GM12878 (cell line): ENCODE measurements around the gene PELI2. TPM values are rescaled to one million over a fixed set of nuclear protein-coding genes. Genes with fewer than 3 reads are reported as not detected.

Source experiments
- CUX1 ChIP-seq: IDR thresholded peaks from 2 replicates; pipeline ENCODE4 v1.6.1; 2012; ENCODE audit warnings: improper control_type of control experiment, low read depth, low read length; ENCODE audit not compliant: insufficient replicate concordance
- HDAC2 ChIP-seq: fragments of 200-600 bp; sonication (generic); IDR thresholded peaks from 2 replicates; pipeline ENCODE4 v1.6.1; 2017
- NFIC ChIP-seq: IDR thresholded peaks from 2 replicates; pipeline ENCODE4 v1.6.1; 2012; ENCODE audit warnings: low read depth, mild to moderate bottlenecking, inconsistent platforms, low read length, moderate library complexity
- NFYB ChIP-seq: IDR thresholded peaks from 2 replicates; pipeline ENCODE4 v1.6.1; 2011; ENCODE audit warnings: low read depth, mild to moderate bottlenecking, low read length, improper control_type of control experiment, moderate library complexity; ENCODE audit not compliant: insufficient read depth
- polyA plus RNA-seq, 11 experiments: library from polyadenylated mRNA; depleted of rRNA in 4 of 11; unstranded in 6 of 11; stranded (reverse) in 5 of 11; fragments of >200 nt; fragmentation: Nextera tagmentation in 4 of 11; fragmentation: Illumina TruSeq in 1 of 11; extraction: Ambion mirVana in 4 of 11; extraction: Trizol in 1 of 11; gene quantifications; 1 replicate in 1 of 11; 2 replicates in 10 of 11; pipeline versions ENCODE4 v1.2.1 to v1.2.3, GENCODE V29; 2011 to 2016; ENCODE audit warnings: inconsistent platforms in 2 of 11, missing spikeins in 2 of 11, low read depth in 1 of 11
- total RNA-seq, 4 experiments: library from RNA; depleted of rRNA in 3 of 4; stranded (reverse); fragments of >200 nt in 3 of 4; fragmentation: Illumina TruSeq in 1 of 4; extraction: Trizol in 1 of 4; gene quantifications; 2 replicates each; pipeline versions ENCODE4 v1.2.1 to v1.2.3, GENCODE V29; 2013 to 2021
- TF ChIP-seq, protein P1 (sequence below): fragments of 150-350 bp; IDR thresholded peaks from 2 replicates; pipeline ENCODE4 v1.6.1; 2016; ENCODE audit warnings: low read depth, low read length
- TF ChIP-seq, protein P2 (sequence below): IDR thresholded peaks from 2 replicates; pipeline ENCODE4 v1.6.1; 2011; ENCODE audit warnings: mild to moderate bottlenecking, low read depth, low read length, moderate library complexity; ENCODE audit not compliant: insufficient replicate concordance

The PELI2 gene
- total and polyA plus RNA-seq, 10 of the 15 experiments (the other 5 are each of a cell fraction or from before 2014, with no cell fraction given) = under 0.01 to 0.10 (median 0.01) TPM; not detected in 3

DNA sequence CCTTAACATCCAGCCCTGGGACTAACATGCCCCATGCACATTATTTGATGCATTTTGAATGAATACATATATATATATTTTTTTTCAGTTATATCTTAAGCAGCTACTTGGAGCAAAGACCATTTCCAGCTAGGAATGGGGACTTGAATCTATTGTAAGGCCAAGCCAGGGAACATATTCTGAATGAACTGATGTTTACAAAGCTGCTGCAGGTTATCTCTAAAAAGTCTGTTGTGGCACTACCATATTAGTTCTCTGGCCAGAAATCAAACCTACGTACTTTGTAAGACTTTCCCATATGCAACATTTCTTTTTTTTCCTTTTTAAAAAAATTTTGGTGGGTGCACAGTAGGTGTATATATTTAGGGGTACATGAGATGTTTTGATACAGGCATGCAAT, 43.4 kb downstream of the PELI2 start (continued):
- TF ChIP-seq CUX1 (no peak), HDAC2 (no peak), NFIC (no peak), NFYB (no peak)
- TF ChIP-seq, protein P1, sequence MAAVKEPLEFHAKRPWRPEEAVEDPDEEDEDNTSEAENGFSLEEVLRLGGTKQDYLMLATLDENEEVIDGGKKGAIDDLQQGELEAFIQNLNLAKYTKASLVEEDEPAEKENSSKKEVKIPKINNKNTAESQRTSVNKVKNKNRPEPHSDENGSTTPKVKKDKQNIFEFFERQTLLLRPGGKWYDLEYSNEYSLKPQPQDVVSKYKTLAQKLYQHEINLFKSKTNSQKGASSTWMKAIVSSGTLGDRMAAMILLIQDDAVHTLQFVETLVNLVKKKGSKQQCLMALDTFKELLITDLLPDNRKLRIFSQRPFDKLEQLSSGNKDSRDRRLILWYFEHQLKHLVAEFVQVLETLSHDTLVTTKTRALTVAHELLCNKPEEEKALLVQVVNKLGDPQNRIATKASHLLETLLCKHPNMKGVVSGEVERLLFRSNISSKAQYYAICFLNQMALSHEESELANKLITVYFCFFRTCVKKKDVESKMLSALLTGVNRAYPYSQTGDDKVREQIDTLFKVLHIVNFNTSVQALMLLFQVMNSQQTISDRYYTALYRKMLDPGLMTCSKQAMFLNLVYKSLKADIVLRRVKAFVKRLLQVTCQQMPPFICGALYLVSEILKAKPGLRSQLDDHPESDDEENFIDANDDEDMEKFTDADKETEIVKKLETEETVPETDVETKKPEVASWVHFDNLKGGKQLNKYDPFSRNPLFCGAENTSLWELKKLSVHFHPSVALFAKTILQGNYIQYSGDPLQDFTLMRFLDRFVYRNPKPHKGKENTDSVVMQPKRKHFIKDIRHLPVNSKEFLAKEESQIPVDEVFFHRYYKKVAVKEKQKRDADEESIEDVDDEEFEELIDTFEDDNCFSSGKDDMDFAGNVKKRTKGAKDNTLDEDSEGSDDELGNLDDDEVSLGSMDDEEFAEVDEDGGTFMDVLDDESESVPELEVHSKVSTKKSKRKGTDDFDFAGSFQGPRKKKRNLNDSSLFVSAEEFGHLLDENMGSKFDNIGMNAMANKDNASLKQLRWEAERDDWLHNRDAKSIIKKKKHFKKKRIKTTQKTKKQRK = no peak
- TF ChIP-seq, protein P2, sequence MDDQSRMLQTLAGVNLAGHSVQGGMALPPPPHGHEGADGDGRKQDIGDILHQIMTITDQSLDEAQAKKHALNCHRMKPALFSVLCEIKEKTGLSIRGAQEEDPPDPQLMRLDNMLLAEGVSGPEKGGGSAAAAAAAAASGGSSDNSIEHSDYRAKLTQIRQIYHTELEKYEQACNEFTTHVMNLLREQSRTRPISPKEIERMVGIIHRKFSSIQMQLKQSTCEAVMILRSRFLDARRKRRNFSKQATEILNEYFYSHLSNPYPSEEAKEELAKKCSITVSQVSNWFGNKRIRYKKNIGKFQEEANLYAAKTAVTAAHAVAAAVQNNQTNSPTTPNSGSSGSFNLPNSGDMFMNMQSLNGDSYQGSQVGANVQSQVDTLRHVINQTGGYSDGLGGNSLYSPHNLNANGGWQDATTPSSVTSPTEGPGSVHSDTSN = no peak
